H1 (cell line): ENCODE measurements around the gene ELMO1. TPM values are rescaled to one million over a fixed set of nuclear protein-coding genes. Genes with fewer than 3 reads are reported as not detected.

Experiments
- CTCF ChIA-PET: fragments of 300-600 bp; sonication (Branson Sonifier 250); formaldehyde crosslinking; loops from one replicate; lab custom pipeline; 2021; ENCODE audit not compliant: partially characterized antibody; lab: Charles Lee
- POLR2A ChIA-PET: fragments of 300-600 bp; sonication (Branson Sonifier 250); formaldehyde crosslinking; loops from one replicate; lab custom pipeline; 2021; ENCODE audit warnings: inconsistent platforms; ENCODE audit not compliant: partially characterized antibody; lab: Charles Lee
- DNase-seq, 2 experiments: peaks; one replicate each; pipeline versions ENCODE4 v3.0.0 to v3.0.0-alpha.2; 2010 to 2022; ENCODE audit warnings: low spot score in 2 of 2, low read depth in 1 of 2, mixed read lengths in 1 of 2
- FAIRE-seq: peaks from 2 replicates; lab custom pipeline; 2011; peaks lifted over from hg19 to GRCh38; lab: Jason Lieb, UNC
- H2AFZ ChIP-seq: 2 replicates; pipeline ENCODE4 v1.8.1; 2012; ENCODE audit warnings: low read length, inconsistent platforms
- H2AK5ac ChIP-seq: 2 replicates; pipeline ENCODE4 v1.6.1; 2013; ENCODE audit warnings: low read depth, low read length
- H2BK120ac ChIP-seq: replicated peaks from 2 replicates; pipeline ENCODE3; 2013; ENCODE audit warnings: low read depth, low read length, inconsistent platforms
- H2BK12ac ChIP-seq: 2 replicates; pipeline ENCODE4 v1.6.1; 2013; ENCODE audit warnings: low read depth, low read length
- H2BK15ac ChIP-seq: 2 replicates; pipeline ENCODE4 v1.6.1; 2013; ENCODE audit warnings: low read length
- H2BK20ac ChIP-seq: 2 replicates; pipeline ENCODE4 v1.6.1; 2013; ENCODE audit warnings: low read length
- H2BK5ac ChIP-seq: 2 replicates; pipeline ENCODE4 v1.6.1; 2013; ENCODE audit warnings: low read depth, low read length
- H3K14ac ChIP-seq: 2 replicates; pipeline ENCODE4 v1.6.1; 2013; ENCODE audit warnings: inconsistent platforms; ENCODE audit not compliant: insufficient read length
- H3K18ac ChIP-seq: 2 replicates; pipeline ENCODE4 v1.6.1; 2013; ENCODE audit warnings: low read length; ENCODE audit errors: extremely low read depth
- H3K23ac ChIP-seq: 2 replicates; pipeline ENCODE4 v1.6.1; 2013; ENCODE audit warnings: inconsistent platforms; ENCODE audit not compliant: insufficient read length
- H3K23me2 ChIP-seq: 2 replicates; pipeline ENCODE4 v1.6.1; 2013; ENCODE audit warnings: low read depth, low read length
- H3K27ac ChIP-seq: 2 replicates; pipeline ENCODE4 v1.6.1; 2011; ENCODE audit warnings: low read depth, low read length, inconsistent platforms
- H3K27me3 ChIP-seq, 4 experiments: replicated peaks in 1 of 4; 1 replicate in 1 of 4; 2 replicates in 3 of 4; pipeline versions ENCODE4 v1.6.1 to v1.8.1; 2011 to 2013; ENCODE audit warnings: low read length in 3 of 4, mild to moderate bottlenecking in 3 of 4, inconsistent platforms in 2 of 4, mixed read lengths in 2 of 4, moderate library complexity in 1 of 4; ENCODE audit not compliant: control insufficient read depth in 3 of 4, insufficient read depth in 3 of 4; ENCODE audit errors: extremely low read depth in 1 of 4
- H3K36me3 ChIP-seq, 4 experiments: 2 replicates each; pipeline versions ENCODE4 v1.6.1 to v1.8.1; 2011 to 2013; ENCODE audit warnings: mild to moderate bottlenecking in 4 of 4, low read length in 3 of 4, moderate library complexity in 2 of 4, control low read depth in 1 of 4, inconsistent platforms in 1 of 4; ENCODE audit not compliant: insufficient read depth in 4 of 4, control insufficient read depth in 2 of 4
- H3K4ac ChIP-seq: replicated peaks from 2 replicates; pipeline ENCODE3; 2013; ENCODE audit warnings: low read length, low read depth, mixed read lengths, inconsistent platforms; ENCODE audit not compliant: insufficient read length
- H3K4me1 ChIP-seq, 4 experiments: replicated peaks in 1 of 4; 1 replicate in 1 of 4; 2 replicates in 3 of 4; pipeline versions ENCODE4 v1.6.1 to v1.8.1; 2011 to 2013; ENCODE audit warnings: low read length in 3 of 4, inconsistent platforms in 2 of 4, mixed read lengths in 1 of 4; ENCODE audit not compliant: insufficient read depth in 4 of 4, control insufficient read depth in 3 of 4
- H3K4me2 ChIP-seq, 2 experiments: 2 replicates each; pipeline versions ENCODE4 v1.6.1 to v1.8.1; 2011 to 2013; ENCODE audit warnings: low read depth in 2 of 2, low read length in 2 of 2, control low read depth in 1 of 2, inconsistent platforms in 1 of 2, mild to moderate bottlenecking in 1 of 2; ENCODE audit not compliant: insufficient read depth in 1 of 2
- H3K4me3 ChIP-seq, 4 experiments: fragments of 200-600, 300-600 bp in 1 of 4; sonication (generic), shearing (Covaris generic), sonication (Bioruptor Twin) in 1 of 4; 2 replicates each; pipeline versions ENCODE4 v1.5.1 to v1.8.1; 2011 to 2016; ENCODE audit warnings: low read length in 4 of 4, low read depth in 3 of 4, control low read depth in 2 of 4, inconsistent platforms in 2 of 4, mild to moderate bottlenecking in 2 of 4, mixed read lengths in 1 of 4, moderate library complexity in 1 of 4; ENCODE audit not compliant: insufficient read depth in 2 of 4; ENCODE audit errors: extremely low read depth in 1 of 4
- H3K56ac ChIP-seq: replicated peaks from 2 replicates; pipeline ENCODE3; 2013; ENCODE audit warnings: low read depth, mild to moderate bottlenecking, mixed read lengths, low read length, inconsistent platforms; ENCODE audit not compliant: insufficient read length
- H3K79me1 ChIP-seq: 2 replicates; pipeline ENCODE4 v1.6.1; 2013; ENCODE audit warnings: low read depth, low read length, control low read depth
- H3K79me2 ChIP-seq, 2 experiments: 2 replicates each; pipeline versions ENCODE4 v1.6.1 to v1.8.1; 2012 to 2013; ENCODE audit warnings: low read length in 2 of 2, mild to moderate bottlenecking in 2 of 2, inconsistent platforms in 1 of 2; ENCODE audit not compliant: insufficient read depth in 2 of 2, control insufficient read depth in 1 of 2
- H3K9ac ChIP-seq, 4 experiments: replicated peaks in 1 of 4; 1 replicate in 1 of 4; 2 replicates in 3 of 4; pipeline versions ENCODE4 v1.6.1 to v1.8.1; 2011 to 2013; ENCODE audit warnings: low read depth in 3 of 4, low read length in 3 of 4, control low read depth in 2 of 4, mild to moderate bottlenecking in 2 of 4, moderate library complexity in 2 of 4, inconsistent platforms in 1 of 4; ENCODE audit errors: extremely low read depth in 1 of 4
- H3K9me3 ChIP-seq, 2 experiments: 2 replicates each; pipeline versions ENCODE4 v1.6.1 to v1.8.1; 2012 to 2013; ENCODE audit warnings: mild to moderate bottlenecking in 2 of 2, moderate library complexity in 2 of 2, control low read depth in 1 of 2, inconsistent platforms in 1 of 2, low read depth in 1 of 2, low read length in 1 of 2, mixed read lengths in 1 of 2; ENCODE audit not compliant: insufficient read depth in 2 of 2
- H4K20me1 ChIP-seq, 2 experiments: replicated peaks in 1 of 2; 2 replicates each; pipeline versions ENCODE3 to v1.8.1; 2011 to 2013; ENCODE audit warnings: inconsistent platforms in 2 of 2, low read length in 2 of 2, mild to moderate bottlenecking in 1 of 2; ENCODE audit not compliant: insufficient read depth in 2 of 2, control insufficient read depth in 1 of 2
- H4K5ac ChIP-seq: 2 replicates; pipeline ENCODE4 v1.6.1; 2013; ENCODE audit warnings: low read length, low read depth, mixed read lengths, inconsistent platforms; ENCODE audit not compliant: insufficient read length
- H4K8ac ChIP-seq: 2 replicates; pipeline ENCODE4 v1.8.0; 2013; ENCODE audit warnings: mild to moderate bottlenecking, moderate library complexity, low read length, inconsistent platforms; ENCODE audit not compliant: insufficient read depth; ENCODE audit errors: extremely low read depth
- H4K91ac ChIP-seq: replicated peaks from 2 replicates; pipeline ENCODE3; 2013; ENCODE audit warnings: low read length, mixed read lengths, inconsistent platforms; ENCODE audit not compliant: insufficient read length
- EGR1 ChIP-seq: IDR thresholded peaks from 2 replicates; pipeline ENCODE4 v1.6.1; 2011; ENCODE audit warnings: low read depth, low read length, borderline replicate concordance
- GABPA ChIP-seq: IDR thresholded peaks from 2 replicates; pipeline ENCODE4 v1.6.1; 2011; ENCODE audit warnings: mild to moderate bottlenecking, low read length, moderate library complexity, borderline replicate concordance; ENCODE audit not compliant: insufficient read depth
- JUN ChIP-seq: IDR thresholded peaks from 2 replicates; pipeline ENCODE4 v1.6.1; 2011; ENCODE audit warnings: low read depth, mild to moderate bottlenecking, improper control_type of control experiment, low read length
- JUND ChIP-seq: IDR thresholded peaks from 2 replicates; pipeline ENCODE4 v1.6.1; 2011; ENCODE audit warnings: mild to moderate bottlenecking, improper control_type of control experiment, low read length
- KDM4A ChIP-seq: IDR thresholded peaks from one replicate; pipeline ENCODE4 v1.7.1; 2012; ENCODE audit warnings: low read depth, mild to moderate bottlenecking, moderate library complexity, low read length, inconsistent platforms; ENCODE audit not compliant: severe bottlenecking
- MAX ChIP-seq: IDR thresholded peaks from 2 replicates; pipeline ENCODE4 v1.6.1; 2012; ENCODE audit warnings: inconsistent platforms
- NRF1 ChIP-seq: IDR thresholded peaks from 2 replicates; pipeline ENCODE4 v1.6.1; 2011; ENCODE audit warnings: mild to moderate bottlenecking, low read depth, low read length, improper control_type of control experiment
- RAD21 ChIP-seq, 2 experiments: IDR thresholded peaks in 1 of 2; conservative IDR thresholded peaks in 1 of 2; 2 replicates each; pipeline ENCODE4 v1.6.1; 2011; ENCODE audit warnings: low read depth in 2 of 2, low read length in 2 of 2, improper control_type of control experiment in 1 of 2, inconsistent platforms in 1 of 2, mild to moderate bottlenecking in 1 of 2, moderate library complexity in 1 of 2
- SIN3A ChIP-seq, 2 experiments: IDR thresholded peaks in 1 of 2; conservative IDR thresholded peaks in 1 of 2; 2 replicates each; pipeline ENCODE4 v1.6.1; 2011 to 2012; ENCODE audit warnings: low read length in 2 of 2, improper control_type of control experiment in 1 of 2, low read depth in 1 of 2, mild to moderate bottlenecking in 1 of 2
- SP1 ChIP-seq: IDR thresholded peaks from 2 replicates; pipeline ENCODE4 v1.6.1; 2011; ENCODE audit warnings: low read depth, low read length
- SRF ChIP-seq: IDR thresholded peaks from 2 replicates; pipeline ENCODE4 v1.6.1; 2011; ENCODE audit warnings: mild to moderate bottlenecking, low read depth, low read length, moderate library complexity
- TBP ChIP-seq: IDR thresholded peaks from 2 replicates; pipeline ENCODE4 v1.6.1; 2011; ENCODE audit warnings: low read depth, low read length, improper control_type of control experiment
- TCF12 ChIP-seq: IDR thresholded peaks from 2 replicates; pipeline ENCODE4 v1.6.1; 2011; ENCODE audit warnings: low read depth, mild to moderate bottlenecking, low read length
- ZNF274 ChIP-seq: IDR thresholded peaks from 2 replicates; pipeline ENCODE4 v1.7.0; 2012; ENCODE audit warnings: low read length, borderline replicate concordance; ENCODE audit errors: extremely low read depth
- WGBS, 2 experiments: shearing (Covaris generic) in 1 of 2; methylation state at CpG; one replicate each; pipeline versions ENCODE4 v1.1.6 to v1.1.7; 2013 to 2015; ENCODE audit warnings: low lambda C conversion rate in 2 of 2, mixed read lengths in 2 of 2, inconsistent platforms in 1 of 2, low coverage in 1 of 2, missing lambda C conversion rate in 1 of 2; ENCODE audit not compliant: insufficient replicate concordance in 2 of 2, insufficient coverage in 1 of 2, insufficient read length in 1 of 2; ENCODE audit errors: extremely low coverage in 1 of 2, missing lambda C conversion rate in 1 of 2; 5-methylcytosine and 5-hydroxymethylcytosine counted together
- polyA plus RNA-seq, 7 experiments: library from polyadenylated mRNA; depleted of rRNA in 3 of 7; stranded (reverse) in 5 of 7; unstranded in 2 of 7; fragments of >200 nt in 5 of 7; fragments of 200-250 nt in 2 of 7; gene quantifications; 1 replicate in 5 of 7; 2 replicates in 1 of 7; 4 replicates in 1 of 7; pipeline versions ENCODE4 v1.2.1 to v1.2.3, GENCODE V29; 2011 to 2013; ENCODE audit warnings: missing spikeins in 2 of 7, mixed read lengths in 2 of 7
- total RNA-seq: library from RNA; stranded (reverse); fragmentation: NEBNext Ultra II Directional; extraction: Animal tissue kit (Norgen Biotek cat#: 25700); gene quantifications from 2 replicates; pipeline ENCODE4 v1.2.1, GENCODE V29; 2021

The ELMO1 gene
- total and polyA plus RNA-seq, 2 of the 8 experiments (the other 6 are each of a cell fraction or from before 2014, with no cell fraction given): 18.4 to 21.0 TPM

GRCh38 chr7:37047260-37047659 is 401.4 kb downstream of the ELMO1 start:
- H3K79me1 ChIP-seq: no peaks in the 10 kb centered on the region
- H2BK15ac ChIP-seq: 0 out of 2 replicates have a peak overlapping the region, but pooled peaks have one; percentile 25
- DNase-seq: no peak
- ChIA-PET CTCF (interaction anchor here (0.7 to 2.1 kb wide), 5 partner anchors 9 to 151 kb away, joined by 3 to 8 read pairs (median 5); no protein-coding TSS in a partner anchor), POLR2A (no interaction called here)
- no peak overlapping the region for H3K4ac ChIP-seq
- H3K9me3 ChIP-seq: no peaks in the 10 kb centered on the region
- no peak overlapping the region for H3K4me3 ChIP-seq
- H2BK20ac ChIP-seq: no peak overlapping the region
- H2AK5ac ChIP-seq: no peak overlapping the region
- no peak overlapping the region for H4K5ac ChIP-seq
- H3K79me2 ChIP-seq: no peaks in the 10 kb centered on the region
- H4K8ac ChIP-seq: no peak overlapping the region
- H2AFZ ChIP-seq: no peak overlapping the region
- FAIRE-seq: peak; percentile 39
- H2BK5ac ChIP-seq: peak overlapping the region; percentile 69; the same call in 1 of the 2 replicates
- H3K36me3 ChIP-seq: no peaks in the 10 kb centered on the region
- peaks cover 2 to 6% (median 3%) of the 10 kb centered on the region in 4 experiments; a peak in 4 of 7 replicates for H3K4me1 ChIP-seq
- H3K27ac ChIP-seq: no peak overlapping the region
- no peak overlapping the region for H3K4me2 ChIP-seq
- H2BK120ac ChIP-seq: no peak overlapping the region
- H3K23ac ChIP-seq: no peak overlapping the region
- H3K27me3 ChIP-seq: no peaks in the 10 kb centered on the region
- peak overlapping the region; percentile 78 for H4K91ac ChIP-seq
- no peak overlapping the region for H3K18ac ChIP-seq
- peak overlapping the region; percentile 86; the same call in 1 of the 2 replicates for H2BK12ac ChIP-seq
- H3K14ac ChIP-seq: no peak overlapping the region
- no peak overlapping the region for H3K56ac ChIP-seq
- no peaks in the 10 kb centered on the region for H3K23me2 ChIP-seq
- no peaks in the 10 kb centered on the region for H4K20me1 ChIP-seq
- 68% methylated on average over 6 of the region's 6 CpGs; no CpG with 5 or more reads in 1 of the 2 experiments for WGBS, 2 experiments
- H3K9ac ChIP-seq: no peak overlapping the region
- TF ChIP-seq TCF12 (no peak), GABPA (no peak), KDM4A (no peak), NRF1 (no peak), SRF (no peak), MAX (no peak), TBP (no peak), SP1 (no peak), SIN3A (conservative IDR thresholded peaks at IDR 0.05 in 1 of 2, IDR thresholded peaks at IDR 0.05 in 1 of 2; ENCODE audit: low read depth in 1 of 2, low read length in 2 of 2) (no peak), ZNF274 (no peak), JUN (no peak), RAD21 (IDR thresholded peaks at IDR 0.05 in 1 of 2, conservative IDR thresholded peaks at IDR 0.05 in 1 of 2; ENCODE audit: low read depth in 2 of 2, low read length in 2 of 2) (no peak), JUND (no peak), EGR1 (no peak)
